ENCODE measurements around the gene KDM5D. TPM values are rescaled to one million over a fixed set of nuclear protein-coding genes. Genes with fewer than 3 reads are reported as not detected.
A peak's percentile ranks its signal among the peaks of the same experiment; 100 is the strongest.

The KDM5D gene
- total RNA-seq (2014; rRNA removed), result not detected in 2 replicates
- Bru-seq, nascent RNA, result percentile 11 among the genes with signal in this experiment
- percentile 11 among the genes with signal in this experiment for BruChase-seq, experiment 1, labeled RNA remaining after a 6-hour chase
- BruChase-seq, experiment 2, labeled RNA remaining after a 2-hour chase, result percentile 7 among the genes with signal in this experiment
- long read RNA-seq, result 0 reads

- BruUV-seq (replicated peaks), result no TSS peak
- no peak within 1 kb of the TSS for H3K4me2 ChIP-seq (ENCODE audit: low read length)
- H3K9me3 ChIP-seq (ENCODE audit: low read length), result no peaks in the 10 kb centered on the region
- H3K9ac ChIP-seq (ENCODE audit: low read length), result no peak within 1 kb of the TSS
- ChIA-PET CTCF (no interaction called here), POLR2A (ENCODE audit: unreplicated experiment) (no interaction called here)
- intact Hi-C loops (cut with micrococcal nuclease), result no loop called here
- no peak within 1 kb of the TSS for H3K4me3 ChIP-seq (ENCODE audit: low read length)
- no peaks in the 10 kb centered on the region for H3K27me3 ChIP-seq (ENCODE audit: low read length)
- no peaks in the 10 kb centered on the region for H3F3A ChIP-seq (ENCODE audit: low read length, unreplicated experiment)
- H3K27ac ChIP-seq (ENCODE audit: low read length), result no peak within 1 kb of the TSS
- H4K20me1 ChIP-seq (ENCODE audit: low read length), result no peaks in the 10 kb centered on the region
- no peaks in the 10 kb centered on the region for H3K36me3 ChIP-seq (ENCODE audit: low read depth, low read length)
- no peaks in the 10 kb centered on the region for H3K4me1 ChIP-seq (ENCODE audit: insufficient read depth, low read length)
- DNase-seq (no peak), ATAC-seq (no peak)
- H2AFZ ChIP-seq (ENCODE audit: low read length), result no peak within 1 kb of the TSS
- no peaks in the 10 kb centered on the region for H3K9me2 ChIP-seq (replicated peaks; ENCODE audit: low read length)
- TF ChIP-seq EZH2phosphoT487 (IDR thresholded peaks at IDR 0.05; ENCODE audit: borderline replicate concordance, low read length) (no peak), EZH2 (IDR thresholded peaks at IDR 0.05; ENCODE audit: low read length, unreplicated experiment) (no peak), CTCF (conservative IDR thresholded peaks at IDR 0.05; ENCODE audit: low read depth, low read length) (no peak)
- H3K79me2 ChIP-seq (ENCODE audit: low read length), result no peaks in the 10 kb centered on the region
Measured at GRCh38 chrY:19744381-19745378, at the start of gene KDM5D. Gene KDM5D, minus strand, starts transcription at chrY:19744726. Its CDS starts 192 bp downstream, at chrY:19744534.

GRCh38 chrY:19768375-19768774 is 23.8 kb upstream of the KDM5D start:
- Histone ChIP-seq H3K4me1 (ENCODE audit: insufficient read depth, low read length) (no peaks in the 10 kb centered on the region), H3K36me3 (ENCODE audit: low read depth, low read length) (no peaks in the 10 kb centered on the region), H3K9ac (ENCODE audit: low read length) (no peak overlapping the region), H3K9me3 (ENCODE audit: low read length) (no peaks in the 10 kb centered on the region), H3K79me2 (ENCODE audit: low read length) (no peaks in the 10 kb centered on the region), H3K4me2 (ENCODE audit: low read length) (no peak overlapping the region), H4K20me1 (ENCODE audit: low read length) (no peaks in the 10 kb centered on the region), H2AFZ (ENCODE audit: low read length) (no peak overlapping the region), H3K27ac (ENCODE audit: low read length) (no peak overlapping the region), H3K9me2 (replicated peaks; ENCODE audit: low read length) (no peaks in the 10 kb centered on the region), H3K4me3 (ENCODE audit: low read length) (no peak overlapping the region), H3K27me3 (ENCODE audit: low read length) (no peaks in the 10 kb centered on the region), H3F3A (ENCODE audit: low read length, unreplicated experiment) (no peaks in the 10 kb centered on the region)
- TF ChIP-seq EZH2 (IDR thresholded peaks at IDR 0.05; ENCODE audit: low read length, unreplicated experiment) (no peak), EZH2phosphoT487 (IDR thresholded peaks at IDR 0.05; ENCODE audit: borderline replicate concordance, low read length) (no peak), CTCF (conservative IDR thresholded peaks at IDR 0.05; ENCODE audit: low read depth, low read length) (no peak)
- DNase-seq (no peak), ATAC-seq (no peak)
- CTCF ChIA-PET, result no interaction called here
- POLR2A ChIA-PET (ENCODE audit: unreplicated experiment), result no interaction called here
- no TSS peak for BruUV-seq (replicated peaks)
- intact Hi-C loops (cut with micrococcal nuclease), result no loop called here

GRCh38 chrY:19743331-19743730 is 1.2 kb downstream of the KDM5D start:
- H3K79me2 ChIP-seq (ENCODE audit: low read length), result no peaks in the 10 kb centered on the region
- H3F3A ChIP-seq (ENCODE audit: low read length, unreplicated experiment), result no peaks in the 10 kb centered on the region
- H2AFZ ChIP-seq (ENCODE audit: low read length), result no peak overlapping the region
- no peaks in the 10 kb centered on the region for H4K20me1 ChIP-seq (ENCODE audit: low read length)
- H3K27ac ChIP-seq (ENCODE audit: low read length), result no peak overlapping the region
- H3K9ac ChIP-seq (ENCODE audit: low read length), result no peak overlapping the region
- CTCF ChIA-PET, result no interaction called here
- intact Hi-C loops (cut with micrococcal nuclease), result no loop called here
- TF ChIP-seq EZH2 (IDR thresholded peaks at IDR 0.05; ENCODE audit: low read length, unreplicated experiment) (no peak), CTCF (conservative IDR thresholded peaks at IDR 0.05; ENCODE audit: low read depth, low read length) (no peak)
- H3K9me2 ChIP-seq (replicated peaks; ENCODE audit: low read length), result no peaks in the 10 kb centered on the region
- H3K27me3 ChIP-seq (ENCODE audit: low read length), result no peaks in the 10 kb centered on the region
- H3K4me2 ChIP-seq (ENCODE audit: low read length), result no peak overlapping the region
- H3K9me3 ChIP-seq (ENCODE audit: low read length), result no peaks in the 10 kb centered on the region
- H3K4me3 ChIP-seq (ENCODE audit: low read length), result no peak overlapping the region
- no peak for DNase-seq
- no TSS peak for BruUV-seq (replicated peaks)
- POLR2A ChIA-PET (ENCODE audit: unreplicated experiment), result no interaction called here
- no peaks in the 10 kb centered on the region for H3K4me1 ChIP-seq (ENCODE audit: insufficient read depth, low read length)
- ATAC-seq, result no peak
- H3K36me3 ChIP-seq (ENCODE audit: low read depth, low read length), result no peaks in the 10 kb centered on the region

Measured in PC-3 (cell line).